Gastrocnemius medialis (tissue), 4 donors: ENCODE data around the gene MED16.
"Not testable (repeated sequence)": the region's sequence is repeated elsewhere in the genome, so short reads cannot be mapped to it uniquely, and the experiment has no call there.

Experiments used
- POLR2A ChIP-seq, 2 donors: fragments of 450-650 bp; IDR thresholded peaks; one replicate each; pipeline ENCODE4 v1.6.1; 2017; ENCODE audit warnings: antibody characterized with exemption in 2 of 2, mild to moderate bottlenecking in 2 of 2, moderate library complexity in 2 of 2
- TF ChIP-seq, protein P1 (sequence below), 5 experiments: fragments of 450-650 bp in 3 of 5; fragments of 200-600 bp in 2 of 5; sonication (generic) in 2 of 5; IDR thresholded peaks in 4 of 5; conservative IDR thresholded peaks in 1 of 5; 1 replicate in 4 of 5; 2 replicates in 1 of 5; pipeline ENCODE4 v1.5.1; 2016 to 2019; ENCODE audit warnings: antibody characterized with exemption in 5 of 5, mild to moderate bottlenecking in 3 of 5, moderate library complexity in 3 of 5

DNA sequence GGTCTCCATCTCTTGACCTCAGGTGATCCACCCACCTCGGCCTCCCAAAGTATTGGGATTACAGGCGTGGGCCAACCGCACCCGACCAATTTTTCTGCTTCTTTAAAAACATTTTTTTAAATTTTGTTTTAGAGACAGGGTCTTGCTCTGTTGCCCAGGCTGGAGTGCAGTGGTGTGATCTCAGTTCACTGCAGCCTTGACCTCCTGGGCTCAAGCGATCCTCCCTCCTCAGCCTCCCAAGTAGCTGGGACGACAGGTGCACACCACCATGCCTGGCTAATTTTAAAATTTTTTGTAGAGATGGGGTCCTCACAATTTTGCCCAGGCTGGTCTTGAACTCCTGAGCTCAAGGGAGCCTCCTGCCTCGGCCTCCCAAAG, 50.2 kb downstream of the MED16 start:
- TF ChIP-seq, protein P1, sequence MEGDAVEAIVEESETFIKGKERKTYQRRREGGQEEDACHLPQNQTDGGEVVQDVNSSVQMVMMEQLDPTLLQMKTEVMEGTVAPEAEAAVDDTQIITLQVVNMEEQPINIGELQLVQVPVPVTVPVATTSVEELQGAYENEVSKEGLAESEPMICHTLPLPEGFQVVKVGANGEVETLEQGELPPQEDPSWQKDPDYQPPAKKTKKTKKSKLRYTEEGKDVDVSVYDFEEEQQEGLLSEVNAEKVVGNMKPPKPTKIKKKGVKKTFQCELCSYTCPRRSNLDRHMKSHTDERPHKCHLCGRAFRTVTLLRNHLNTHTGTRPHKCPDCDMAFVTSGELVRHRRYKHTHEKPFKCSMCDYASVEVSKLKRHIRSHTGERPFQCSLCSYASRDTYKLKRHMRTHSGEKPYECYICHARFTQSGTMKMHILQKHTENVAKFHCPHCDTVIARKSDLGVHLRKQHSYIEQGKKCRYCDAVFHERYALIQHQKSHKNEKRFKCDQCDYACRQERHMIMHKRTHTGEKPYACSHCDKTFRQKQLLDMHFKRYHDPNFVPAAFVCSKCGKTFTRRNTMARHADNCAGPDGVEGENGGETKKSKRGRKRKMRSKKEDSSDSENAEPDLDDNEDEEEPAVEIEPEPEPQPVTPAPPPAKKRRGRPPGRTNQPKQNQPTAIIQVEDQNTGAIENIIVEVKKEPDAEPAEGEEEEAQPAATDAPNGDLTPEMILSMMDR (IDR thresholded peaks at IDR 0.05 in 4 of 5, conservative IDR thresholded peaks at IDR 0.05 in 1 of 5) = not testable (repeated sequence)
- TF ChIP-seq POLR2A (IDR thresholded peaks at IDR 0.05) = not testable (repeated sequence)
